HEK293T (cell line): ENCODE results near the gene ANAPC15.

Source experiments
- BHLHE40 ChIP-seq: fragments of 450-650 bp; IDR thresholded peaks from 2 replicates; pipeline ENCODE4 v1.6.1; 2016; ENCODE audit warnings: mild to moderate bottlenecking, moderate library complexity, borderline replicate concordance
- FOXA1 ChIP-seq: fragments of 450-650 bp; IDR thresholded peaks from 2 replicates; pipeline ENCODE4 v1.6.1; 2016; ENCODE audit warnings: mild to moderate bottlenecking
- SP1 ChIP-seq: fragments of 450-650 bp; IDR thresholded peaks from 2 replicates; pipeline ENCODE4 v1.6.1; 2017
- SUZ12 ChIP-seq: fragments of 450-650 bp; IDR thresholded peaks from 2 replicates; pipeline ENCODE4 v1.6.1; 2016; ENCODE audit warnings: mild to moderate bottlenecking
- TARDBP ChIP-seq: fragments of 450-650 bp; IDR thresholded peaks from 2 replicates; pipeline ENCODE4 v1.6.1; 2016
- ZNF384 ChIP-seq: fragments of 450-650 bp; IDR thresholded peaks from 2 replicates; pipeline ENCODE4 v1.6.1; 2016

GRCh38 chr11:72084965-72085364 is 27.5 kb downstream of the ANAPC15 start:
- TF ChIP-seq SP1, result no peak
- no peak for TF ChIP-seq ZNF384
- TF ChIP-seq TARDBP, result no peak
- no peak for TF ChIP-seq BHLHE40
- no peak for TF ChIP-seq SUZ12
- no peak for TF ChIP-seq FOXA1
